AG09319 (cell line): Measurements from ENCODE around the gene ABCB6.

ENCODE experiments used
- DNase-seq: peaks from one replicate; pipeline ENCODE4 v3.0.0-alpha.2; 2010; ENCODE audit warnings: low read depth; ENCODE audit errors: extremely low read depth
- CTCF ChIP-seq: IDR thresholded peaks from 2 replicates; pipeline ENCODE4 v1.5.1; 2011; ENCODE audit warnings: low read depth, mild to moderate bottlenecking, inconsistent platforms, low read length, moderate library complexity

The ABCB6 gene

GRCh38 chr2:219218217-219218731 is 484 bp downstream of the ABCB6 start:
- no peak for TF ChIP-seq CTCF
- DNase-seq, result no peak

GRCh38 chr2:219216535-219216915 is 2.2 kb downstream of the ABCB6 start:
- no peak for DNase-seq
- TF ChIP-seq CTCF, result no peak

GRCh38 chr2:219215871-219216534 is 2.8 kb downstream of the ABCB6 start:
- no peak for TF ChIP-seq CTCF
- DNase-seq, result no peak

- no peak for TF ChIP-seq CTCF
- no peak for DNase-seq
These were observed 4.0 kb downstream of the ABCB6 start for GRCh38 chr2:219214786-219215185.

- no peak for TF ChIP-seq CTCF
- no peak for DNase-seq
These were observed 4.6 kb downstream of the ABCB6 start for GRCh38 chr2:219214141-219214540.

GRCh38 chr2:219213486-219214071 is 5.2 kb downstream of the ABCB6 start:
- DNase-seq, result no peak
- TF ChIP-seq CTCF, result no peak

- no peak for DNase-seq
- no peak for TF ChIP-seq CTCF
These were observed 5.7 kb downstream of the ABCB6 start for GRCh38 chr2:219213026-219213415.
